ELF-1 (cell line): ENCODE measurements around the gene CCDC70.
"Not testable (repeated sequence)": the region's sequence is repeated elsewhere in the genome, so short reads cannot be mapped to it uniquely, and the experiment has no call there.

Experiments used
- DNase-seq: peaks from one replicate; pipeline ENCODE4 v3.0.0-alpha.2; 2016; ENCODE audit warnings: low read depth, low spot score

The CCDC70 gene

DNA sequence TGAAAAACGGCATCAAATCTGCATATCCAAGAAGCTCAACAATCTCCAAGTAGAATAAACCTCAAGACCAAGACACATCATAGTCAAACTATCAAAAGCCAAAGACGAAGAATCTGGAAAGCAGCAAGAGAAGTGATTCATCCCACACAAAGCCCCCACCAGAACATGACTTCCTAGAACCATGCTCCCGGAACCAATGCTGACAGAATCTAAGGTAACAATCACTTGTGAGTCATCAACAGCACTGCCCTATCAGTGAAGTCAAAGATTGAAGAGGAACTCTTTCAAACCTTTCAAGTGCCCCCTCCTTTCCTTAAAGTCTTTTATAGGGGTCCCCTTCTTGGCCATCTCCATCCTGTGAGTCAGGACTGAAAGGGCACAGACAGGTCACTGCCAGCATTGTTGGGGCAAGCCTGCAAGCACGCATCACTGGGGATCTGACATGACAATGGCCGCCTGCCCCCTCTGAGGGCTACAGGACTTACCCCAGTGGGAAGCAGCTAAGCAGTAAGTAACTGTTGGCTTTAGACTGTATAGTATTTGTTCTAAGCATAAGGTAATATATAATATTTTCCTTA, at the start of gene CCDC70:
TSS of gene CCDC70 (plus strand) at position 247 of the 578 bp plus-strand sequence. CDS start 3,443 bp downstream, outside the sequence.
- DNase-seq, result no peak

DNA sequence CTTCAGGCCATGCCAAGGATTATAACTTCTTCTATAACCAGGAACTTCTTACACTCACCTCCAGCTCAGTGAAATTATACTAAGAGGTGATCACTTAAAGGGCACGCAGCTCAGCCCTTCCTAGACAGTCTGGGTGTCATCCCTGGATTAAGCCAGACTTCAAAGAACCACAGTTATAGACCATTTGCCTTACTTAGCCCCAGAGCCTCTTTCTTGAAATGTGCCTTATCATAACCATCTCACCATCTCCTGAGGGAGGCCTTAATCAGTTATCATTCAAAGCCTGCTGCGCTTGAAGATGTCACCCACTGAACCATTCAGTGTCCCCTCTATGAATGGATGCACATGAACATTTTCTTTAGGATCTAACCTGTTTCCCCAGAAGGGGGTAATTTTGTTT, 47.7 kb upstream of the CCDC70 start:
- no peak for DNase-seq

DNA sequence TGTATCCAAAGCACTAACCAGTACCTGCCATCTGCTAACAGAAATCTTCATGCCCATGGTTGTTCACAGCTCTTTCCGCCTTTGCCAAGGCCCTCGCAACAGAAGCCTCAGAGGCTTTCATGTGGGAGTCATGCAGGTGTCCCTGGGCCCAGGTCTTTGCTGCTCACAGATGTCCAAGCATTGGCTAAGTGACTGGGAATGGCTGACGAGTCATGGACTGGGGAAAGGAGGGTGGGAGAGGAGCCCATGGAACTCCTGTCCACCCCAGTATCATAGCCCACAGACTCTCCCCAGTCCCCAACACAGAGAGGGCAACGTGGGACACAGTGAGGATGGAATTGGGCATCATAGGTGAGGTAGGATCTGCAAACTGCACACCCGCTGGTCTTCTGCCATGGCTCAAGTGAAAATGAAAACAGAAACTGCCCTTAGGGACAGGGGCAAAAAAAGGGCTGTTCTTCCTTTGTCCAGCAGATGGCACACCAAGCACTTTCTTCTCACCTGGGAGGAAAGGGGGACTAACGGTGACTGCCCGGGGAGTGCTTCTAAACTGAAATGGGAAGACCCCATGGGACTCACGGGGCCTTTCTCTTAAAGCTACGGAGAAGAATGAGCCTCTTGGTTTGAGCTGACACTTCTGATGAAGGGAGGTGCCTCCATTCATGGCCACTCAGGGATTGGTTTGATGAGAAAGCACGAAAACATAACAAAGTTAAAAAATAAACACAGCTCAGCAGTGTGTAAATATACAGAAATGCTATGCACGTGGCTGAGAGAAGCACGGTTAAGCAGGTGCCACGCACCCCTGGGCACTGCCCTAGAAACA, 46.7 kb upstream of the CCDC70 start:
- peak; percentile 88 for DNase-seq

DNA sequence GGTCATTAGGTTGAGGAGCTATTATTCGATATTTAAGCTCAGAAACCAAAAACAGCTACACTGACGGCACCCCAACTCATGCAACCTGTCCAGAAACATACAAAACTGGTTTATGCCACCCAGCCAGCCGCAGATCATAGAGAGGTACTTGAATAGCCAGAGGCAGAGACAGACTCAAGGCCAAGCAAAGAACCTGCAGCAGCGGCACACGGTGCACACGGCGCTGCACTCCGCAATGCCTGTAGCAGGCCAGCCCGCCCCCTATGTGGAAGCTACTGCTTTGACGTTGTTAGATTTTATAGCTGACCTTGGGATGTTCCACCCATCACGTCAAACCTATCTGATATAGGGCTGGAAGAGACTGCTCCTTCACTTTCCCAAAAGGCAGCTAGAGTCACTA, 45.9 kb upstream of the CCDC70 start:
- no peak for DNase-seq

GRCh38 chr13:51816604-51817249, 45.0 kb upstream of the CCDC70 start:
- DNase-seq, result peak; percentile 91

- no peak for DNase-seq
These were observed 44.1 kb upstream of the CCDC70 start for GRCh38 chr13:51817717-51818116.

GRCh38 chr13:51818276-51818675, 43.5 kb upstream of the CCDC70 start:
- DNase-seq, result no peak

- no peak for DNase-seq
These were observed 42.8 kb upstream of the CCDC70 start for GRCh38 chr13:51818781-51819511.

GRCh38 chr13:51819544-51819943, 42.2 kb upstream of the CCDC70 start:
- no peak for DNase-seq

- no peak for DNase-seq
These were observed 41.7 kb upstream of the CCDC70 start for GRCh38 chr13:51820016-51820597.

GRCh38 chr13:51821606-51822005, 40.2 kb upstream of the CCDC70 start:
- no peak for DNase-seq

DNA sequence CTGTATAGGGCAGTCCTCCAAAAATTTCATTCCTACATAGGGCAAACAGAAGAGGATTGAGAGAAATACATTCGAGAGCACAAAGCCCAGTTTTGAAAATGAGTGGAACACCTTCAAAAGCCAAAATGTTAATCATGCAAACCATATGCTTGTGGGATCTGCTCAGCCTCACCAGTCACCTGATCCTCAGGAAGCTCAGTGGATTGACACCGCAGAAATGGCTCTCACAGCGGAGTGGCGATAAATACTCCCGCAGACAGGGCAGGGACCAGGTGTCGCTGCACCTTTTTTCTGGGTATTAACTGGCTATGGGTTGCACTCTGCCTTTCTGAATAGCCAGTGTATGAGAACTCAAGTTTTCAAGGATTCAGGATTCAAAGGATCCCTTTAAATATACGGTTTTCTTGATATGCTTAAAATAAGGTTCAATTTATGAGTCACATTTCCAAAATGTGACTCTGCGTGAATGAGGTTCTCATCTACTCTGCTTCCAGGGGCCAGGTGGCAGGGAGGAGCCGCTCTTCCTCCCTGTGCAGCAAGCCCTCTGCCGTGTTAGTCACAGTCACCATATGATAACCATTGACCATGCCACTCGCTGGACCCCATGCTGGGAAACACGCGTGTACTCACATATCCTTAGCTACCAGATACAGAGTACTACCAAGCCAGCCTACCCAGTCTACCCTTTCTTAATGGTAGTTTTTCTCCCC, 39.5 kb upstream of the CCDC70 start:
- DNase-seq, result no peak

DNA sequence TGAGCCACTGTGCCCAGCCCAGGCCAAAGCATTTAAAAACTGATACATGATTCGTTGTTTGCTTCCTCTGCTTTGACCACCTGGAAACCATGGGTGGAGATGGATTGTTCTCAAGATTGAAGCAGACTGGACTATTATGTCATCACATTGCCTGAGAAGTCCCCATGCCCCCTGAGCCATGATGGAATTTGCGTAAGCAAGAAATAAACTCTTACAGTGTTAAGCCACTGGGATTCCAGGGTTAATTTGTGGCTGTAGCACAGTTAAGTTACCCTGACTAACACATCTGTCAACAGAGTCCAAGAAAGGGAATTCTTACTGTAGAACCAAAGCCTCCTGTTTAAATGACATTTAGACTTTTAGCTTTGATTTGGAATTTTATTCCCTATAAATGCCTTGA, 38.4 kb upstream of the CCDC70 start:
- DNase-seq, result no peak

- no peak for DNase-seq
These were observed 37.9 kb upstream of the CCDC70 start for GRCh38 chr13:51823863-51824262.

DNA sequence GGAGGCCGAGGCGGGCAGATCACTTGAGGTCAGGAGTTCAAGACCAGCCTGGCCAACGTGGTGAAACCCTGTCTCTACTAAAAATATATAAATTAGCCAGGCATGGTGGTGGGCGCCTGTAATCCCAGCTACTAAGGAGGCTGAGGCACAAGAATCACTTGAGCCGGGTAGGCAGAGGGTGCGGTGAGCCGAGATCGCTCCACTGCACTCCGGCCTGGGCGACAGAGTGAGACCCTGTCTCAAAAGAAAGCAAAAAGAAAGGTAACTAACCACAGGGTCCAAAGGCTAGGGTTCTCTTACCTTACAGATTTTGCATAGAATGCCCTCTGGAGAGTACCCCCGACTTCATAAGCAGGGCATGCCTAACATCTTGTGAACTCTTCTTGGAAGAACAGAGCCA, 37.1 kb upstream of the CCDC70 start:
- DNase-seq, result not testable (repeated sequence)

GRCh38 chr13:51825165-51825592, 36.6 kb upstream of the CCDC70 start:
- no peak for DNase-seq

DNA sequence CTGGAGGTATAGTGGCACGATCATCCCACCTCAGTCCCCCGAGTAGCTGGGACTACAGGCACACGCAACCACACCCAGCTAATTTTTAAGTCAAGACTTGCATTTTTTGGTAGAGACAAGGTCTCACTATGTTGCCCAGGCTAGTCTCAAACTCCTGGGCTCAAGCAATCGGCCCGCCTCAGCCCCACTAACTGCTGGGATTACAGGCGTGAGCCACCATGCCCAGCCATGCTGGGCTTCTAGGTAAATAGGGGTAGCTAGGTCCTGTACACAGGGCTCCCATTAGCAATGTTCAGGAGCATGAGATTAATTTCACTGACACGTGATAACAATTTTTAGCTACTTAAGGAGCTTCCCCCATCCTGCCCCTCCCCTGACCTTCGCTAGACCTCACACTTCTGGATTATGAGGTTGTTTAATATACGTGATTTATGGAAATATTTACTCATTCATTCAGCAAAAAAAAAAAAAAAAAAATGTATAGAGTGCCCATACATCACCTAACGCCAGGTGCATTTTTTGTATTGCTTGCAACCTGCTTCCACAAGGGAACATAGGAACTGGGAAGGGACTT, 36.0 kb upstream of the CCDC70 start:
- no peak for DNase-seq

GRCh38 chr13:51826606-51827005, 35.2 kb upstream of the CCDC70 start:
- DNase-seq, result no peak

DNA sequence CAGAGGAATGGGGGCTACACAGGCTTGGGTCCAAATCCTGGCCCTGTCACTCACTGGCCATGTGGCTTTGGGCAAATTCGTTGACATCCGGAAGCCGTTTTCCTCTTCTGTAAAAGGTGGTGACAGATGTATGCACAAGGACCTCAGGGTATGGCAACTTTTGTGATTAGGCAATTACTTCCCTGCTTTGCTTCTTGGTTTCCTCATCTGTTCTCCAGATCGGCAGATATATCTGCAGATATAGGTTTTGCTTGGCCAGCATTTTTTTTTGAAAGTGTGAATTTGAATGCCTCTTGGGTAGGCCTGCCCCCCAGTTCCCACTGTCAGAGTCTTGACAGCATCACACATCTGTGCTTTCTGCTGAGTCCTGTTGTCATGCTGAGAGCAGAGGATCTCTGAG, 34.5 kb upstream of the CCDC70 start:
- no peak for DNase-seq

DNA sequence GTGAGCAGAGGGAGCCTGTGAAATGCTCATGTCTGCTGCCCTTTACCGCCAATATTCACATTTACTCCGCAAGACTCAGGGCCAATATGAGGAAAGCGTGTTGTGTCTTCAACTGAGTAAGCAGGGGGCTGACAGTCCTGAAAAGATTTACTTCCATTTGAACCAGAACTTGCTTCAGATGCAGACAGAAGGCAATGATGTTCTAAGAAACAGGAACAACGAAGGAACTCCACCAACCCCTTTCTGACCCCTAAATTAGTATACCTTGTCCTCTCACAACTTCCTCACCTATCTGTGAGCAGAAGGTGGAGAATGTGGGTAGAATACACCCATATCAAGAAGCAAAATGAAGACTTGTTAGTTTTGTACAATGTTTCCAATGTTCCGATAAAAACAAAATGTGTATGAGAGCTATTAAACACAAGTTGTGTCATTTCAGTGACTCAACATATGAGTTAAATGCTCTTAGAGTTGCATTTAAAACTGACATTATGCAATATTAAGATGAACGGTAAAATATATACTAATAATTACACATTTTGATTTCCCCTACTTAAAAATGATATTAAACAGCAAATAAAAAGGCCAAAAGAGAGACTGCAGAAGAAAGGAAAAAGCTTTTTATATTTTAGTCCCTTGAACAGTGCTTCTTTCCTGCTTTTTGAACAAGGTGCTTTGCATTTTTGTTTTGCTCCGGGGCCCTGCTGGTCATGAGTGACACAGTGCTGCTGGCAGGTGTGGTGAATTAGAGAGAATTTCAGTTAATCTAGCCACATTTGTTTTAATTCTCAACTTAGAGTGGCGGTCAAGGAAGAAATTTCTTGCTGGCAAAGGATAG, 32.8 kb upstream of the CCDC70 start:
- no peak for DNase-seq
